ENCODE data around the gene DLG2.
"Not testable (repeated sequence)": the region's sequence is repeated elsewhere in the genome, so short reads cannot be mapped to it uniquely, and the experiment has no call there.

GRCh38 chr11:83422641-83423040 lies 2204.5 kb downstream of the DLG2 start:
- not testable (repeated sequence) for TF ChIP-seq EP300, CTCF, POLR2A (IDR thresholded peaks at IDR 0.05)

All from ovary (tissue), 3 donors.